Neural cell (in vitro differentiated cells): ENCODE measurements around the gene HIVEP3.

Source experiments
- CTCF ChIP-seq: fragments of 450-650 bp; IDR thresholded peaks from 2 replicates; pipeline ENCODE4 v1.5.1; 2014; ENCODE audit warnings: antibody characterized with exemption, mild to moderate bottlenecking, moderate library complexity; ENCODE audit not compliant: poor library complexity, severe bottlenecking
- EP300 ChIP-seq: fragments of 450-650 bp; conservative IDR thresholded peaks from 2 replicates; pipeline ENCODE4 v1.6.1; 2014; ENCODE audit warnings: antibody characterized with exemption, mild to moderate bottlenecking, moderate library complexity; ENCODE audit not compliant: poor library complexity, severe bottlenecking
- EZH2 ChIP-seq: fragments of 200-600, 300-800 bp; shearing (Covaris generic), sonication (generic); IDR thresholded peaks from 2 replicates; pipeline ENCODE4 v1.6.1; 2014; ENCODE audit warnings: antibody characterized with exemption, low read length, borderline replicate concordance, mild to moderate bottlenecking; ENCODE audit not compliant: insufficient read depth, poor library complexity, severe bottlenecking
- MXI1 ChIP-seq: fragments of 450-650 bp; conservative IDR thresholded peaks from 2 replicates; pipeline ENCODE4 v1.6.1; 2014; ENCODE audit warnings: antibody characterized with exemption, mild to moderate bottlenecking; ENCODE audit not compliant: poor library complexity, severe bottlenecking
- POLR2AphosphoS5 ChIP-seq: IDR thresholded peaks from 2 replicates; pipeline ENCODE4 v1.6.1; 2012
- RAD21 ChIP-seq: fragments of 450-650 bp; conservative IDR thresholded peaks from 2 replicates; pipeline ENCODE4 v1.6.1; 2014; ENCODE audit warnings: antibody characterized with exemption, mild to moderate bottlenecking, moderate library complexity
- REST ChIP-seq: IDR thresholded peaks from 2 replicates; pipeline ENCODE4 v1.6.1; 2012; ENCODE audit warnings: borderline replicate concordance
- TAF1 ChIP-seq: IDR thresholded peaks from 2 replicates; pipeline ENCODE4 v1.6.1; 2012; ENCODE audit warnings: low read depth

- TF ChIP-seq CTCF, result no peak
- TF ChIP-seq REST, result no peak
- TF ChIP-seq POLR2AphosphoS5, result no peak
- TF ChIP-seq EZH2, result no peak
- no peak for TF ChIP-seq EP300
- TF ChIP-seq TAF1, result no peak
- no peak for TF ChIP-seq RAD21
- TF ChIP-seq MXI1, result no peak
These were observed 419.9 kb downstream of the HIVEP3 start for GRCh38 chr1:41498804-41499203.
